Measurements from ENCODE around the gene SLC2A10. TPM values are rescaled to one million over a fixed set of nuclear protein-coding genes. Genes with fewer than 3 reads are reported as not detected.

SLC2A10 gene
- polyA plus RNA-seq, 1 donor (not counting 4 experiments of a cell fraction or from before 2014, with no cell fraction given), result not detected

DNA sequence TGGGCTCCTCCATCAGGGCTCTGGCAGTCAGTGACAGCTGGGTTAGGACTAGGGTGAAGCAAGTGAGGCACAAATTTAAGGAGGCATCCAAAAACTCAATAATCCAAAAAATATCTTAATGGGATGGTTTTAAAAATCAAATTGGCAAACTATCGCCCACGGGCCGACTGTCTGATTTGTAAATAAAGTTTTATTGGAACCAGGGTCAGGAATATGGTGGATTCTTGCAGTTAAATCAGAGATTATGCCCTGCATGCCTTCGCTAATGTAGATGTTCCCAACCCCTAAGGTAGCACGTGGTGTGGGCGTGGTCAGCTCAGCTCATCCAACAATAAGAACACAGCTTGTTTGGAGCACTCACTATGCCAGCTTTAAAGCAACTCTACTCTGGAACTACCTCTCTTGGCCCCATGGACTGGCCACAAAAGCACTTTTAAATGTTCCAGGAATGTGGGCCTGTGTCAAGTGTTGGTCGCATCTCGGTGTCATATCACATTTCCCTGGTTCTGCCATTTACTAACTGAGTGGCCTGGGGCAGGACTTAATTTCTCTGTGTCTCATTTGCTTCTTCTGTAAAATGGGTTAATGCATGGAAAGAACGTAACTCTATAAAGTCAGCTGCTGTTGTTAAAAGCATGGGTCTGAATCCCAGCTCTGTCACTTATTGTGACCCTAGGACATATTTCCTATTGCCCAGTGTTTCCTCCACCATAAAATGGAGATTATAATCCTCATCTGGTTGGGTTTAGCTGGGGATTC, 27.2 kb upstream of the SLC2A10 start:
- peaks cover 4% of the 10 kb centered on the region for H4K20me1 ChIP-seq (ENCODE audit: control insufficient read depth, extremely low read depth, insufficient read depth, low read length)
- no peak for DNase-seq (ENCODE audit: low read depth, low spot score)
- H2AFZ ChIP-seq (ENCODE audit: control insufficient read depth, low read length), result no peak overlapping the region
- H3K27me3 ChIP-seq (ENCODE audit: control insufficient read depth, extremely low read depth, insufficient read depth, low read length), result no peaks in the 10 kb centered on the region
- peak overlapping the region; percentile 94 for H3K4me2 ChIP-seq (ENCODE audit: control insufficient read depth, extremely low read depth, insufficient read depth, low read depth, low read length)
- no peaks in the 10 kb centered on the region for H3K9me3 ChIP-seq (ENCODE audit: control insufficient read depth, low read depth, low read length)
- peaks cover 8% of the 10 kb centered on the region in 2 experiments for H3K36me3 ChIP-seq (ENCODE audit: control insufficient read depth in 2 of 2, extremely low read depth in 1 of 2, insufficient read depth in 2 of 2, low read length in 2 of 2)
- dilution Hi-C loops (cut with MboI; ENCODE audit: extremely low pct_ligation_motif_present, low sequenced_read_pairs), result no loop called here
- peaks cover 35% of the 10 kb centered on the region for H3K79me2 ChIP-seq (ENCODE audit: control insufficient read depth, insufficient read depth, low read length)
- peaks cover 10% of the 10 kb centered on the region for H3K4me1 ChIP-seq (ENCODE audit: control insufficient read depth, extremely low read depth, insufficient read depth, low read length)
- no peak overlapping the region for H3K27ac ChIP-seq (ENCODE audit: control insufficient read depth, insufficient read depth, low read length)
- no peak overlapping the region for H3K4me3 ChIP-seq (ENCODE audit: control insufficient read depth in 2 of 3, extremely low read depth in 1 of 3, insufficient read depth in 2 of 3, low read depth in 1 of 3, low read length in 3 of 3)
- H3K9ac ChIP-seq (ENCODE audit: control insufficient read depth, extremely low read depth, insufficient read depth, low read length), result no peak overlapping the region
- no peak for TF ChIP-seq EZH2 (IDR thresholded peaks at IDR 0.05; ENCODE audit: low read length)
- TF ChIP-seq CTCF (optimal IDR thresholded peaks at IDR 0.05 in 1 of 3, IDR thresholded peaks at IDR 0.05 in 1 of 3, conservative IDR thresholded peaks at IDR 0.05 in 1 of 3; ENCODE audit: extremely low read depth in 1 of 3, insufficient read depth in 2 of 3, low read length in 3 of 3), result no peak
- FAIRE-seq, result no peak
- no peaks in the 10 kb centered on the region for H3K9me1 ChIP-seq (ENCODE audit: control insufficient read depth, extremely low read depth, insufficient read depth, low read length)

- H4K20me1 ChIP-seq (ENCODE audit: control insufficient read depth, extremely low read depth, insufficient read depth, low read length), result peaks cover 4% of the 10 kb centered on the region
- H3K9ac ChIP-seq (ENCODE audit: control insufficient read depth, extremely low read depth, insufficient read depth, low read length), result peak overlapping the region; percentile 90
- peak overlapping the region; percentile 47 to 85 (median 79) for H3K4me3 ChIP-seq (ENCODE audit: control insufficient read depth in 2 of 3, extremely low read depth in 1 of 3, insufficient read depth in 2 of 3, low read depth in 1 of 3, low read length in 3 of 3)
- H3K9me3 ChIP-seq (ENCODE audit: control insufficient read depth, low read depth, low read length), result no peaks in the 10 kb centered on the region
- H3K4me2 ChIP-seq (ENCODE audit: control insufficient read depth, extremely low read depth, insufficient read depth, low read depth, low read length), result peak overlapping the region; percentile 94
- H3K36me3 ChIP-seq (ENCODE audit: control insufficient read depth in 2 of 2, extremely low read depth in 1 of 2, insufficient read depth in 2 of 2, low read length in 2 of 2), result peaks cover 8% of the 10 kb centered on the region in 2 experiments
- peak overlapping the region; percentile 91 for H3K27ac ChIP-seq (ENCODE audit: control insufficient read depth, insufficient read depth, low read length)
- DNase-seq (ENCODE audit: low read depth, low spot score) (no peak), FAIRE-seq (no peak)
- no peak for TF ChIP-seq EZH2 (IDR thresholded peaks at IDR 0.05; ENCODE audit: low read length)
- no peak for TF ChIP-seq CTCF (optimal IDR thresholded peaks at IDR 0.05 in 1 of 3, IDR thresholded peaks at IDR 0.05 in 1 of 3, conservative IDR thresholded peaks at IDR 0.05 in 1 of 3; ENCODE audit: extremely low read depth in 1 of 3, insufficient read depth in 2 of 3, low read length in 3 of 3)
- peaks cover 10% of the 10 kb centered on the region for H3K4me1 ChIP-seq (ENCODE audit: control insufficient read depth, extremely low read depth, insufficient read depth, low read length)
- H3K27me3 ChIP-seq (ENCODE audit: control insufficient read depth, extremely low read depth, insufficient read depth, low read length), result no peaks in the 10 kb centered on the region
- peak overlapping the region; percentile 75 for H2AFZ ChIP-seq (ENCODE audit: control insufficient read depth, low read length)
- dilution Hi-C loops (cut with MboI; ENCODE audit: extremely low pct_ligation_motif_present, low sequenced_read_pairs), result no loop called here
- H3K79me2 ChIP-seq (ENCODE audit: control insufficient read depth, insufficient read depth, low read length), result peaks cover 43% of the 10 kb centered on the region
- H3K9me1 ChIP-seq (ENCODE audit: control insufficient read depth, extremely low read depth, insufficient read depth, low read length), result no peaks in the 10 kb centered on the region
These were observed 26.3 kb upstream of the SLC2A10 start for GRCh38 chr20:46683011-46683667.

All from keratinocyte (primary cell).